HG03280 (cell line): ENCODE data around the gene MME.
"Not testable (repeated sequence)": the region's sequence is repeated elsewhere in the genome, so short reads cannot be mapped to it uniquely, and the experiment has no call there.

Source experiments
- ATAC-seq: cut with Tn5 transposase; IDR thresholded peaks from one replicate; pipeline ENCODE4 v1.9.1; 2021; ENCODE audit warnings: mild to moderate bottlenecking, moderate library complexity; ENCODE audit not compliant: unreplicated experiment

MME gene

DNA sequence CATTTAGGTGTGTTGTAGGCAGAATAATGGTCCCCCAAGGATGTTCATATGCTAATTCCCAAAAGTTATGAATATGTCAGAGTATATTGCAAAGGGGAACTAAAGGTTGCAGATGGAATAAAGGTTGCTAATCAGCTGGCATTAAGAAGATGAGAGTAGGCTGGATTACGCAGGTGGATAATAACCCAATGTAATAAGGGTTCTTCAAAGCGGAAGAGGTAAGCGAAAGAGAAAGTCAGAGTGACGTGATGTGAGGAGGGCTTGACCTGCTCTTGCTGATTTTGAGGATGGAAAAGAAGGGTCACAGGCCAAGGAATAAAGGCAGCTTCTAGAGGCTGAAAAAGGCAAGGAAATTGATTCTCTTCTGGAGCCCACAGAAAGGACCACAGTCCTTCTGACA lies 109.4 kb downstream of the MME start:
- no peak for ATAC-seq

DNA sequence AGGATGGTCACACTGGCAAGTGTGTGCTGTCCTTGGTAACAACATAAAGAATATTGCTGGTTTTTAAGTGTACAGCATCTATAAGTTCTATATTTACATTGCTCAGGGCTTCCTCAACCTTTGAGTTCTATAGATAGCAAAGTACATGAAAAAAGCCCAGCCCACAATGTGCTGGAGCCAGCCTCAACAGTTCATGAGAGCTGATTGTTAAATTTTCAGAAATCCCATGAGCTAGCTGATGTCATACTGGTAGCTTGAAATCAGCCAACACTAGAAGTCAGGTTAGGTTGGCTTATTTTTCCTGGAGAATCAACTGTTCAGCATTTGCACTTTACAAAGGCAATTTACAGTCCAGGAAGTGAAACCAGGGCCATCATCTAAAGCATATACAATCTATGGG lies 110.6 kb downstream of the MME start:
- ATAC-seq = no peak

DNA sequence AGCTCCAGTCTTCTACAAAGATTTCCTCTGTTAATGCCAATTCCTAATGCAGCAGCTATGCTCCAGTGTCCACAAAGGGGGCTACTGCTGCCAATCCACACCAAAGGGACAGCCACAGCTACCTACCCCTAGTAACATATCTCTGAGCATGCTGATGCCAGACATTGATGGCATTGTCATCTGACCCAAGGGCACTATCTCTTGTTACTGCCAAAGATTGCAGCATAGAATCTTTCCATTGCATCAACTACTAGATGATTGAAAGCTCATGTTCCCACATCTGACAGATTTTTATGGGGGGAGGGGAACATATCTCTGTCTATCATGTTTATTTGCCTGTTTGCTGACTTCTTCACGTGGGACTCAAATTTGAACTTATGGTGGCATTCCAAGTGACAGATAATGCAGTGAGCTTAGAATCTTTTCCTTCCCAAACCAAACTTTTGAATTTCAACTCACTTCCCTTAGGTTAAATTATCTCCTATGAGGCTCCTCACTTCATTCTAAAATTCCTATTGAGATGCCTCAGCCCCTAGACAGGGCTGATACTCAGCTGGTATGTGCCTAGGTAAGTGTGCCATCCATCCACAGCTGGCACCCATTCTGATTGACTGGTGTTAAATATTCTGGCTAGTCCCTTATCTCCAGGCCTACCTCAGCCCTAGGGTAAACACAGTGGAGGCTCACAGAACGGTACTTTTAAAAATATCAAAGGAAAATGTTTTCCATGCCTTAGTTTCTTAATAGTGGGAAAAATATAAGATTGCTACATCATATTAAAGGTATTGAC lies 113.0 kb downstream of the MME start:
- no peak for ATAC-seq

DNA sequence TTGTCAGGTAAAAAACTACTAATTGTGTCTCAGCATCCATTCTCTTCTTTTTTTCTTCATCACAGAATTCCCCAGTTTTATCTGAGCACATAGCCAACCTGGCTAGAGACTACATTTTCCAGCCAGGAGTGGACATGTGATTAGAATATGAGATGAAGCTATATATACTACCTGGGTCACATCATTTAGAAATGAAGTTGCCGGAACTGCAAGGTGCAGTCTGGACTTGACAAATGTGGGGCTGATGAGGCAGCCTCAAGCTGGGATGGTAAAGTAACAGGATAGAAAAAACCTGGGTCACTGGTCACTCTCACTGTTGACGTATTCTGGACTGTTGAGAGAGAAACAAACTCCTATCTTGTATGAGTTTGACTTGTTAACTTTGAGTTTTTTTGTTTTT lies 113.7 kb downstream of the MME start:
- ATAC-seq = no peak

DNA sequence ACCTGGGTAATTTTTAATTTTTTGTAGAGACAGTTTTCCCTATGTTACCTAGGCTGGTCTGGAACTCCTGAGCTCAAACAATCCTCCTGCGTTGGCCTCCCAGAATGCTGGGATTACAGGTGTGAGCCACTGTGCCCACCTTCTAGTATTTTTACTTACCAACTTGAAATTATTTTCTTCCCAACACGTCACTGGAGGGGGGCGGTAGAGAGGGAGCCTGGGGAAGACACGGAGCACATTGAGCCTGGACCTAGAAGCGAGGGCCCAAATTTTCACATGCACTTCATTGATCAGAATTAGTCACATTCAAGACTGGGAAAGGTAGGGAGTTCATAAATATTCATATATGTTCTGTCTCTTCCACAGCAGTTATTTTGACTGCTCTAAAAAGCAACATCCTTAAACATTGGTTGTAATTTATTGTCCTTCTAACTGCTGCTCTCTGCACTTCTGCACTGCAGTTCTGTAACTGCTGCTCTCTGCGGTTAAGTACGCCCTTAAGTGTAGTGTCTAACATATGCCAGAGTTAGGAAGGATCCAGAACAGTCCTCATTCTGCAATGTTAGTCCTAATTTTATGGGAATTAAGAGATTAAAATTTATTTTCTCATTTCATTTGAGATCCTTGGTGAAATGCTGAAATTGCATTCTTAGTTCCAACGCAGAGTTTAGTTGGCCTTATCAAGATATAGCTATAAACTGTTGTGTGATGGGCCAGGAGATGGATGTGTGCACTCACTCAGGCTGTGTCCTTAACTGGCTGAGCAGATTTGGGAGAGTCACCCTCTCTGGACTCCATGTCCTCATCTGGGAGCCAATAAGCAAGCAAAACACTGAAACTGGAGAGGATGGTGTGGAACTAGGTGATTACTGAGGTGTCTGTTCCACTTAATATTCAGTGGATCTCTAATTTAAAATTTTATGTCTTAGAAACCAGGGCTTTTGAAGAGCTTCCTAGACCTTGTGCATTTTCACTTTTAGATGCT lies 115.1 kb downstream of the MME start:
- ATAC-seq = no peak

DNA sequence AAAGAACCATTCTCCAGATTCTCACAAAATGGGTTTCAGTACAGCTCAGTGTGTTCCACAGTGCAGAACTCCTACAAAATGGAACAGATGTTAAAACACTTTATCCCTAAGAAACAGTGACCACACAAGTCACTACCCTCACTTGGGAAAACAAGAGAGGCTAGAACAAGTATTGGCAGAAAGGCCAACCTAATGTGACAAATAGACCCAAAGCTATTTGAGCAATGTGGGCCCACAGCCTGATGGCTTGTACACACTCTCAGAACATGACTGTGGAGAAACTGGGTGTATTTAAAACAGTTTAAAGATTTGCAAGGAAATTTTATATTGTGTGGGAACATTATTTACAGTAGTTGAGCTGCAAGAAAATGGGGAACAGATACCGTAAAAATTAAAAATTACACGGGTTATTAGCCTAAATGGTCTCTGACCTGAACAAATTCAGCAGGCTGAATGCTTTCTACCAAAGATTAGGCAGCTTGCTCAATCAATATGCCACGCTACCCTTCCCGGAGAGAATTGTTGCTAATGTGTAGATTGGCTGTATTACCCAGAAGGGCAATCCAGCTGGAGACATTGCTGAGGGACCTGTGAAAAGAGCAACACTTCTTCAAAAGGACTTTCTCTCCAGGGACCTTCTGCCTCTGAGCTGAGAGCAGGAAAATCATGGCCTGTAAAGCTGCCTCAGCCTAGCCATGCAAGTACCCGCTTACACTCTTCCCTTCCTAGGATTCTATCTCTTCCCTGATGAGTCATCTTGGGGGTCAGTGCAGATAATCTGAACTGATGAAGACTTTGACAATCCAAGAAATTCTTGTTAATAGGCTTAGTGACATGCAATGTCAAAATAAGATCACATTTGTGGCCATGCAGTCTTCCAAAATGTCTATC lies 116.3 kb downstream of the MME start:
- ATAC-seq = no peak

DNA sequence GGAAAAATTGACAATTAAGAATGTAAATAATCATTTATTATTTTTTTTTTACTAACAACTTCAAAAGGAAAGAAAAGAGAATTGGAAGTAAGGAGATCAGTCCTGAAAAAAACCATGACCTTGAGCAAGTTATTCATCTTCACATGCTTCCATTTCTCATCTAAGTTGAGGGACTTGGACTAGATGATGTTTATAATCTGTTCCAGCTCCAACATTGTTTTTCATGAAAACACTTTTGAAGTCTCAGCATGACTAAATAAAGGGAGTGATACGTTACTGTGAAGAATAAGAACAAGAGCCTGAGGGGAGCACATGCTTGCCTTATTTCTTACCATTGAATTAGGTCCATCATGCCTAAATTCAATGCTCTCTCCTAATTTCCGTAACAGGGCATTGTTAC lies 117.7 kb downstream of the MME start:
- no peak for ATAC-seq

DNA sequence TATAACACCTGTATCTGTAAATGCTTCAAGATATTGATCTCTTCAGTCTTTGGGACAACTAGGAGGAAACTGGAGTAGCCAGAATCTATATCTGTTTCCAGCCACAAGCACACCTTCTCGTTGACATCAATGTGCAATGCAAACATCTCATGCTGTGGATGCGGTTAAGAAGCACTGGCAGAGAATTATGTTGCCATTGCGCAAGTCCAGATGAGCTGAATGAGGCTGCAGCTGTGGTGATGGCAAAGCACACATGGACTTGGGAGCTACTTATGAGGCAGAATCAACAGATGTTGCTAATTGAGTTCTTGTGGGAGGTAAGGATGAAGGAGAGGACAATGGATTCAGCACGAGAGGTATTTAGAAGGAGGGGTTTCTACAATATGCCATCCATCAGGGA lies 122.5 kb downstream of the MME start:
- no peak for ATAC-seq

DNA sequence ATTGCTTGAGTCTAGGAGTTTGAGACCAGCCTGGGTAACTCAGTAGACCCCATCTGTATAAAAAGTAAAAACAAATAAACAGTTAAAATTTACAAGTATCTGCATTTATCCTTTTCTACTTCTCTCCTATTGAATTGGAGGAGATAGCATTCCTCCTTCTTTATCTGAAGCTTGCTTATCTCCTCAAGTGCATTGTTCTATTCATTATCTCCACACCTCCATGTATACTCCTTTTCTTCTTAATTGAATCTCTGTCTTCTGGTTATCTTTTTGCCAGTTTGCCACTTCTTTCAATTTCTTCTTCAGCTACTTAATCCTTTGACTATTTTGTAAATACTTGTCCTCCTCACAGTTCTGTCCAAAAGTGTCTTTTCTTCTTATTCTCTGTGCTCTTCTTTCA lies 124.7 kb downstream of the MME start:
- ATAC-seq = no peak

DNA sequence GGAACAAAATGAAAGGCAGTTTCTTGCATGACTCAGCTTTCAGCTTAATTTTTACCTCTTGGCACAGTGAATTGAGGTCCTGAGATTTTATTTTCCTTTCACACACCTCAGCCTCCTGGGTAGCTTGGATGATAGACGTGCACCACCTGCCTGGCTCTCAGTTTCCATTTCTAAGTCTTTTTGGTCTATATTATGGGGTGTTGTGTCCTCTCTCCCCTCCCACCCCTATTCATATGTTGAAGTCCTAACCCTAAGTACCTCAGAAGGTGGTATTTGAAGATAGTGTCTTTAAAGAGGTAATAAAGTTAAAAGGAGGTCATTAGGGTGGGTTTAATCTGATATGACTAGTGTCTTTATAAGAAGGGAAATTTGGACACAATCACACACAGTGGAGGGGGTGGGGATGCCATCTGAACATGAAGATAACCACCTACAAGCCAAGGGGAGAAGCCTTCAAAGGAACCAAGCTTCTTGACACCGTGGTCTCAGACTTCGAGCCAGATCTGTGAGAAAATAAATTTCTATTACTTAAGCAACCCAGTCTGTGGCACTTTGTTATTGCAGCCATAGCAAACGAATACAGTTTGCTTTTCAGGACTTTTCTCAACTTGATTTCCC lies 128.2 kb downstream of the MME start:
- ATAC-seq = no peak

DNA sequence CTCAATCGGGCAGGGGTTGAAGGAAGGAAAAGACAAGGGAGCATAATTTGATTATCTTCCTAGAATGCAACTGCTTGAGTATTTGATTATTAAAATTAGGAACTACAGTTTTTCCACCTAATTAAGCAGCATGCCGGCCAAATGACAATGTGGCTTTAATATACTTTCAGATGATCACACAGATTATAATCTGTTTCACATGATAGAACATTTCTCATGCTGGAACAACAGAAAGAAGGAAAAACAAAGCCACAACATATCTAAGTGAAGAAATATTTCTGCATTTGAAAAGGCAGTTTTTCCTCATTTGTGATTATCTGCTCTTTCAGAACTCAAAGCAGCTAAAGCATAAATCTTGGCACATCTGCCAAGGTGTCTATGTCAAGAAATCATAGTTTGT lies 130.6 kb downstream of the MME start:
- no peak for ATAC-seq

DNA sequence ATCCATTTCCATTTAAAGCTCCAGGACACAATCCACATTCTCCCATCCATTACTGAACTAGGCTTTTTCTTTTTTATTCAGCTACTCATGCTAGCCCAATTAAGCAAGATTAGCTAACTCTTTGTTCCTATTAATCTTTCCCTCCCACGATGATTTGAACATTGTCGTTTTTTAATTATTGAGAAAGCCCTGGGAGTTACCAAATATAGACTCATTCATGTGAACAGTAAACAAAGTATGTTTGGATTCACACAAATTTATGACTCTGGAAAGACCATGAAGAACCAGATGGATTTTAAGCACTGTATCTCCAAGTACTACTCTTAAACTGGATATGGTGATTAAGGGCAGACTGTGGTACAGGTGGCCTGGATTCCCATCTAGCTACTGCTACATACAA lies 131.1 kb downstream of the MME start:
- ATAC-seq = no peak

DNA sequence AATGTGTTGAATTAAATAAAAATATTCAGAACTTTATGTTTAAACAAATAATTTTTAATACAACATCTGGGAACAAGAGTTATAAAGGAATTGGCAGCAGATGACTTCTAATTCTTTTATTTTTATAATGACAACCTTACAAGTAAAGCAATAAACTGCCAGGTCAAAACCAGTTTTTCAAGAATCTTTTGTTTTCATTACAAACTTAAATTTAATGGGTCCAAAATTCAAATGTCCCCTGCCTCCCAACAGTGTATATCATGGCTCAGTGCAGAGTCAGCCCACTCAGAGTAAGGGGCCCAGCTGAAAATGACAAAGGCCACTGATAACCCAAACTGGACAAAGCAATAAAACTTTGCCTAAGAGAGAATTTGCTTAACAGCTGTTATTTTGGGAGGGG lies 131.8 kb downstream of the MME start:
- ATAC-seq = no peak

DNA sequence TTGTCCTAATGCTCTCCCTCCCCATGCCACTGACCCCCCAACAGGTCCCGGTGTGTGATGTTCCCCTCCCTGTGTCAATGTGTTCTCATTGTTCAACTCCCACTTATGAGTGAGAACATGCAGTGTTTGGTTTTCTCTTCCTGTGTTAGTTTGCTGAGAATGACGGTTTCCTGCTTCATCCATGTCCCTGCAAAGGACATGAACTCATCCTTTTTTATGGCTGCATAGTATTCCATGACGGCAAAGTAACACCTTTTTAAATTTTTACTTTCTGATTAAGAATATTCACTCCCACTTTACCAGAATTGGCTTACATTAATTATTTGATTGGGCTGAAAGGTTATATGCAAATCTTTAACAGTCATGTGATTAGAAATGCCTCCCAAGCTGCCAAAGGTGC lies 135.9 kb downstream of the MME start:
- ATAC-seq = not testable (repeated sequence)

DNA sequence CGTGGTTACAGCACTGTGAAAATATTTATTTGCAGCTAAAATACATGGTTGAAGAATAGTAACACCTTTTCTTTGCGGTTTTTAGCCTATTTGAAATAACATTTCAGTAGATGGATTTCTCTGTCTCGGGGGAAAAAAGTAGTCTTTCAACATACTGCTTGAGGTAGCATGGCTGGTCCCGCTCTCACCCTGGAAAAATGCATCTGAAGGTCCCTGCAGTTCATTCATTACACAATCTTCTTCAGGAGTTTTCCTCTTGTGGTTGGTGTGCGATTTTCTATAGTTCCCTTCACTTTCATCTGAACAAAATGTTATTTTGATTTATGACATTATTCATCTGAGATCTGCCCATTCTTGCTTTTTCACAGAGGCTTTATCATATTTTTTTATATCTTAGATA lies 137.5 kb downstream of the MME start:
- no peak for ATAC-seq

DNA sequence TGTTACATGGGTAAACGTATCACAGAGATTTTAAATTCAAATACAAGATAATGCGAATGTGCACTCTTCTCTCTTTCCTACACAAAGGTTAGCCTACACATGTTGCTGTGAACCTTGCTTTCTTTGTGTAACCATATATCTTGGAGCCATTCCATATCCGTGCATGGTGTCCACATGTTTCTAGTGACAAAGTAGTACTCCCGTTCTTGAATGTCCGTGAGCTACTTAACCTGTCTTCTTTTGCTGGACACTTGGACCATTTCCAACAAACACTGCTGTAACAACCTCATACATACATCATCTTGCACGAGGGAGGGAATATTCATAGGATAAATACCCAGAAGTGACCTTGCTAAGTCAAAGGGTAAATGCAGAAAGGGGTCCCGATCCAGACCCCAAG lies 138.3 kb downstream of the MME start:
- ATAC-seq = no peak

DNA sequence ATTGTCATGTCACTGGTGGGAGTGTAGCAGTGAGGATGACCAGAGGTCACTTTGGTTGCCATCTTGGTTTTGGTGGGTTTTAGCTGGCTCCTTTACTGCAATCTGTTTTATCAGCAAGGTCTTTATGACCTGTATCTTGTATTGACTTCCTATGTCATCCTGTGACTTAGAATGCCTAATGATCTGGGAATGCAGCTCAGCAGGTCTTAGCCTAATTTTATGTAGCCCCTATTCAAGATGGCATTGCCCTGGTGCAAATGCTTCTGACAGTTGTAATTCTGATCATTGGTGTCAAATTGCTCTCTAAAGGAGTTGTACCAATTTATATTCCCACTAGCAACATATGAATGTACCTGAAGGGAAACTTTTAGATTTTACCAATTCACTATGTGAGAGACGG lies 139.0 kb downstream of the MME start:
- ATAC-seq = no peak

DNA sequence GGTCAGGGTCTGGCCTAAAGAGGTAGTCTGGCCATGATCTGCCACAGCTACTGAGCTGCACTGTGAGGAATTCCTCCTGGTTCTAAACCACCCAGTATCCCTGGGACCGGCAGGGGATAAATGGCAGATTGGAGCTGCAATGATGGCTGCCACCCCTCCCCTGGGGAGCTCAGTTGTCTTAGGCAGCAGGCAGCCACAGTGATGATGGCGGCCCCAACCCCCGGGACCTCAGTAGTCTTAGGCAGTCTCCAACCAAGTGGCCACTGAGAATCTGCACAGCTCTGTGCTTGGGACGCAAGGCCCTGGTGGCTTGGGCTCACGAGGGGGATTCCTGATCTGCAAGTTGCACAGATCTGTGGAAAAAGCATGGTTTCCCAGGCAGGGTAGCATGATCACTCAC lies 145.3 kb downstream of the MME start:
- no peak for ATAC-seq

DNA sequence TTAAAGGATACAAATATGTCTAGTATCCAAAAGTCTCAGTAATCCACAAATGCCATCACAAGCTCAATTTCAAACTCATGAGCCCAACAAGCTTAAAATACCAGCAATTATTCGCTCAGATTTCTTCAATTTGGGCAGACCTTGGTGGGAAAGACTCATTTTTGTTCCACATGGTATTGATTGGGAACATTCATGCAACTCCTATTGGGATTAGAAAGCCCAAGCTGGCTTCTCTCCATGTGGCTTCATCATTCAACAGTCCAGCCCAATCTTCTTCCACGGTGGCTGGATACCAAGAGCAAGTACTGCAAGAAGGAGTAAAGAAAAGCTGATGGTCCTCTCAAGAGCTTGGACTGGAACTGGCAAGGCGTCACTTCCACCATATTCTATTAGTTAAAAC lies 147.0 kb downstream of the MME start:
- ATAC-seq = no peak

DNA sequence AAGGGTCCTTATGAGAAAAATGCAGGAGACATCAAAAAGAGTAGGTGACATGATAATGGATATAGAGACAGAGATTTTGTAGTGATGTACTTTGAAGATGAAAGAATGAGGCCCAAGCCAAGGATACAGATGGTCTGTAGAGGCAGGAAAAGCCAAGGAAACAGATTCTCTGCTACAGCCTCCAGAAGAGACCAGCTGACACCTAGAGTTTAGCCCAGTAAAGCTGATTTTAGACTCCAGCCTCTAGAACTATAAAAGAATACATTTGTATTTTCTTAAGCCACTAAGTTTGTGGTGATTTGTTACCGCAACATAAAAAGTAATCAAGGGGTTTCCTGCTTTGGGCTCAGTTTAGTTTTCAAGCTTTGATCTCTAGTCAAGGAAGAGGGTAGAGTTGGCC lies 148.6 kb downstream of the MME start:
- no peak for ATAC-seq

DNA sequence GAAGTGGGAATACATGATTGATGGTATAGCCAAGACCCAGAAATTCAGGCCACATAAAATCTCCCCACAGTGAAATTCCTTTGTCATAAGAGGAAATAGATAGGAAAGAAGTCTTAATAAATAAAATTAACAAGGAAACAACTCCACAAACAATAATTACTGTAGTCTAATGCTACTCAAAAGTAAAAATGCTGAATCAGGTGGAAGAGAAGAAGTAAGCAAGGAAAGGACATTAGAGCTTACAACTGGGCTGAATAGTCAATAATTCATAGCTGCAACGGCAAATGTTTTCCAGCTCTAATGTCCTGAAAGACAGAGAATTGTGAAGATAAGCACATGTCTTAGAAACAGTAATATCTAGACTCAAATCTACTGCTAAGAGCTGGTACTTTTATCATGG lies 149.0 kb downstream of the MME start:
- no peak for ATAC-seq
